ENCODE data around the gene ITPKA. TPM values are rescaled to one million over a fixed set of nuclear protein-coding genes. Genes with fewer than 3 reads are reported as not detected.

Gene ITPKA
- total and polyA plus RNA-seq, 2 of the 13 experiments (the other 11 are each of a cell fraction or from before 2014, with no cell fraction given) = 13.2 to 41.3 TPM

GRCh38 chr15:41495736-41496599, 2.3 kb downstream of the ITPKA start (continued):
- peak; percentile 75 for TF ChIP-seq MED8 (CRISPR knock-in tag; IDR thresholded peaks at IDR 0.05; ENCODE audit: insufficient replicate concordance)
- TF ChIP-seq GLI4 (CRISPR knock-in tag; IDR thresholded peaks at IDR 0.05; ENCODE audit: borderline replicate concordance) = no peak
- TF ChIP-seq U2AF2 (IDR thresholded peaks at IDR 0.05; ENCODE audit: low read depth, low read length) = peak; percentile 24; the same call in 1 of the 2 replicates
- TF ChIP-seq IKZF4 (CRISPR knock-in tag; IDR thresholded peaks at IDR 0.05; ENCODE audit: borderline replicate concordance, low read depth, not compliant biosample characterization) = no peak
- TF ChIP-seq EZH2 (conservative IDR thresholded peaks at IDR 0.05; ENCODE audit: low read depth, low read length) = no peak
- TF ChIP-seq THAP11 (CRISPR knock-in tag; IDR thresholded peaks at IDR 0.05) = peak; percentile 60; the same call in 1 of the 2 replicates
- no peak for TF ChIP-seq ZNF660 (CRISPR knock-in tag; IDR thresholded peaks at IDR 0.05; ENCODE audit: borderline replicate concordance, low read depth)
- peak; percentile 46; the same call in 1 of the 2 replicates for TF ChIP-seq NCOA2 (CRISPR knock-in tag; IDR thresholded peaks at IDR 0.05)
- TF ChIP-seq ZSCAN12 (CRISPR knock-in tag; IDR thresholded peaks at IDR 0.05) = peak; percentile 77
- peak; percentile 96 for TF ChIP-seq PHF21A (CRISPR knock-in tag; IDR thresholded peaks at IDR 0.05)
- TF ChIP-seq, protein P1, sequence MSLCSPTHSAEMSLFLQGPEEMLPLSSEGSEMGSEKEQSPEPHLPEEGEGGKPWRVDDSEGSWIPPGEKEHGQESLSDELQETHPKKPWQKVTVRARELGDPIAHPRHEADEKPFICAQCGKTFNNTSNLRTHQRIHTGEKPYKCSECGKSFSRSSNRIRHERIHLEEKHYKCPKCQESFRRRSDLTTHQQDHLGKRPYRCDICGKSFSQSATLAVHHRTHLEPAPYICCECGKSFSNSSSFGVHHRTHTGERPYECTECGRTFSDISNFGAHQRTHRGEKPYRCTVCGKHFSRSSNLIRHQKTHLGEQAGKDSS (CRISPR knock-in tag; IDR thresholded peaks at IDR 0.05; ENCODE audit: borderline replicate concordance, low read depth) = peak; percentile 74; the same call in 1 of the 2 replicates
- no peak for TF ChIP-seq ZMAT5 (CRISPR knock-in tag; IDR thresholded peaks at IDR 0.05; ENCODE audit: borderline replicate concordance, low read depth)
- no peak for TF ChIP-seq ZNF207 (IDR thresholded peaks at IDR 0.05; ENCODE audit: borderline replicate concordance)
- TF ChIP-seq, protein P2, sequence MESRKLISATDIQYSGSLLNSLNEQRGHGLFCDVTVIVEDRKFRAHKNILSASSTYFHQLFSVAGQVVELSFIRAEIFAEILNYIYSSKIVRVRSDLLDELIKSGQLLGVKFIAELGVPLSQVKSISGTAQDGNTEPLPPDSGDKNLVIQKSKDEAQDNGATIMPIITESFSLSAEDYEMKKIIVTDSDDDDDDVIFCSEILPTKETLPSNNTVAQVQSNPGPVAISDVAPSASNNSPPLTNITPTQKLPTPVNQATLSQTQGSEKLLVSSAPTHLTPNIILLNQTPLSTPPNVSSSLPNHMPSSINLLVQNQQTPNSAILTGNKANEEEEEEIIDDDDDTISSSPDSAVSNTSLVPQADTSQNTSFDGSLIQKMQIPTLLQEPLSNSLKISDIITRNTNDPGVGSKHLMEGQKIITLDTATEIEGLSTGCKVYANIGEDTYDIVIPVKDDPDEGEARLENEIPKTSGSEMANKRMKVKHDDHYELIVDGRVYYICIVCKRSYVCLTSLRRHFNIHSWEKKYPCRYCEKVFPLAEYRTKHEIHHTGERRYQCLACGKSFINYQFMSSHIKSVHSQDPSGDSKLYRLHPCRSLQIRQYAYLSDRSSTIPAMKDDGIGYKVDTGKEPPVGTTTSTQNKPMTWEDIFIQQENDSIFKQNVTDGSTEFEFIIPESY (CRISPR knock-in tag; IDR thresholded peaks at IDR 0.05) = 0 out of 2 replicates have a peak, but pooled peaks have one; percentile 14
- peak; percentile 33; the same call in 1 of the 2 replicates for TF ChIP-seq SIX1 (CRISPR knock-in tag; IDR thresholded peaks at IDR 0.05; ENCODE audit: borderline replicate concordance)
- TF ChIP-seq ZNF12 (CRISPR knock-in tag; IDR thresholded peaks at IDR 0.05) = peak; percentile 35; the same call in 1 of the 2 replicates
- TF ChIP-seq DBP (CRISPR knock-in tag; IDR thresholded peaks at IDR 0.05; ENCODE audit: not compliant biosample characterization) = peak; percentile 28
- TF ChIP-seq, protein P3, sequence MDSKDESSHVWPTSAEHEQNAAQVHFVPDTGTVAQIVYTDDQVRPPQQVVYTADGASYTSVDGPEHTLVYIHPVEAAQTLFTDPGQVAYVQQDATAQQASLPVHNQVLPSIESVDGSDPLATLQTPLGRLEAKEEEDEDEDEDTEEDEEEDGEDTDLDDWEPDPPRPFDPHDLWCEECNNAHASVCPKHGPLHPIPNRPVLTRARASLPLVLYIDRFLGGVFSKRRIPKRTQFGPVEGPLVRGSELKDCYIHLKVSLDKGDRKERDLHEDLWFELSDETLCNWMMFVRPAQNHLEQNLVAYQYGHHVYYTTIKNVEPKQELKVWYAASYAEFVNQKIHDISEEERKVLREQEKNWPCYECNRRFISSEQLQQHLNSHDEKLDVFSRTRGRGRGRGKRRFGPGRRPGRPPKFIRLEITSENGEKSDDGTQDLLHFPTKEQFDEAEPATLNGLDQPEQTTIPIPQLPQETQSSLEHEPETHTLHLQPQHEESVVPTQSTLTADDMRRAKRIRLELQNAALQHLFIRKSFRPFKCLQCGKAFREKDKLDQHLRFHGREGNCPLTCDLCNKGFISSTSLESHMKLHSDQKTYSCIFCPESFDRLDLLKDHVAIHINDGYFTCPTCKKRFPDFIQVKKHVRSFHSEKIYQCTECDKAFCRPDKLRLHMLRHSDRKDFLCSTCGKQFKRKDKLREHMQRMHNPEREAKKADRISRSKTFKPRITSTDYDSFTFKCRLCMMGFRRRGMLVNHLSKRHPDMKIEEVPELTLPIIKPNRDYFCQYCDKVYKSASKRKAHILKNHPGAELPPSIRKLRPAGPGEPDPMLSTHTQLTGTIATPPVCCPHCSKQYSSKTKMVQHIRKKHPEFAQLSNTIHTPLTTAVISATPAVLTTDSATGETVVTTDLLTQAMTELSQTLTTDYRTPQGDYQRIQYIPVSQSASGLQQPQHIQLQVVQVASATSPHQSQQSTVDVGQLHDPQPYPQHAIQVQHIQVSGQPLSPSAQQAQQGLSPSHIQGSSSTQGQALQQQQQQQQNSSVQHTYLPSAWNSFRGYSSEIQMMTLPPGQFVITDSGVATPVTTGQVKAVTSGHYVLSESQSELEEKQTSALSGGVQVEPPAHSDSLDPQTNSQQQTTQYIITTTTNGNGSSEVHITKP (CRISPR knock-in tag; IDR thresholded peaks at IDR 0.05; ENCODE audit: low read depth) = peak; percentile 65; the same call in 1 of the 2 replicates
- TF ChIP-seq NCOR1 (IDR thresholded peaks at IDR 0.05; ENCODE audit: borderline replicate concordance, low read length) = no peak
- TF ChIP-seq HMGA1 (CRISPR knock-in tag; conservative IDR thresholded peaks at IDR 0.05) = no peak
